ENCODE results near the gene KIF25. TPM values are rescaled to one million over a fixed set of nuclear protein-coding genes. Genes with fewer than 3 reads are reported as not detected.
"Not testable (repeated sequence)": the region's sequence is repeated elsewhere in the genome, so short reads cannot be mapped to it uniquely, and the experiment has no call there.

Gene KIF25
- total RNA-seq, 2 donors from 2014 or later: 0.34 TPM; not detected in 1

- peaks cover 2 to 6% of the 10 kb centered on the region in 2 donors for H3K36me3 Mint-ChIP-seq (ENCODE audit: insufficient read depth in 2 of 2)
- ATAC-seq (replicated peaks in 1 of 2): no peak
- no peaks in the 10 kb centered on the region for H3K27me3 Mint-ChIP-seq (ENCODE audit: low read depth)
- H3K9me3 Mint-ChIP-seq: no peaks in the 10 kb centered on the region
- peaks cover 10% of the 10 kb centered on the region for H3K4me1 Mint-ChIP-seq (ENCODE audit: low read depth)
- H3K4me3 Mint-ChIP-seq: no peak overlapping the region
- no peak overlapping the region for H3K27ac Mint-ChIP-seq
- DNase-seq: no peak
These were observed 4.3 kb upstream of the KIF25 start for GRCh38 chr6:167993169-167993568.

GRCh38 chr6:167993831-167994230 lies 3.6 kb upstream of the KIF25 start:
- no peak for ATAC-seq (replicated peaks in 1 of 2)
- no peaks in the 10 kb centered on the region for H3K9me3 Mint-ChIP-seq
- H3K27me3 Mint-ChIP-seq (ENCODE audit: low read depth): no peaks in the 10 kb centered on the region
- no peak for DNase-seq
- no peak overlapping the region for H3K27ac Mint-ChIP-seq
- peaks cover 14% of the 10 kb centered on the region for H3K4me1 Mint-ChIP-seq (ENCODE audit: low read depth)
- H3K4me3 Mint-ChIP-seq: no peak overlapping the region
- peaks cover 2 to 6% of the 10 kb centered on the region in 2 donors for H3K36me3 Mint-ChIP-seq (ENCODE audit: insufficient read depth in 2 of 2)

GRCh38 chr6:167995302-167995701 lies 2.2 kb upstream of the KIF25 start:
- Mint-ChIP-seq H3K27me3 (ENCODE audit: low read depth) (no peaks in the 10 kb centered on the region), H3K4me3 (no peak overlapping the region), H3K27ac (no peak overlapping the region), H3K9me3 (no peaks in the 10 kb centered on the region), H3K36me3 (ENCODE audit: insufficient read depth in 2 of 2) (peaks cover 3 to 8% of the 10 kb centered on the region in 2 donors), H3K4me1 (ENCODE audit: low read depth) (peaks cover 14% of the 10 kb centered on the region)
- DNase-seq (no peak), ATAC-seq (replicated peaks in 1 of 2) (no peak)

- Mint-ChIP-seq H3K36me3 (ENCODE audit: insufficient read depth in 2 of 2) (peaks cover 3 to 8% of the 10 kb centered on the region in 2 donors), H3K4me1 (ENCODE audit: low read depth) (peaks cover 14% of the 10 kb centered on the region), H3K4me3 (no peak overlapping the region), H3K9me3 (no peaks in the 10 kb centered on the region), H3K27me3 (ENCODE audit: low read depth) (no peaks in the 10 kb centered on the region), H3K27ac (no peak overlapping the region)
- ATAC-seq (replicated peaks in 1 of 2) (no peak), DNase-seq (no peak)
These were observed 1.7 kb upstream of the KIF25 start for GRCh38 chr6:167995731-167996151.

- Mint-ChIP-seq H3K4me1 (ENCODE audit: low read depth) (peaks cover 14% of the 10 kb centered on the region), H3K36me3 (ENCODE audit: insufficient read depth in 2 of 2) (peaks cover 3 to 6% of the 10 kb centered on the region in 2 donors), H3K27me3 (ENCODE audit: low read depth) (no peaks in the 10 kb centered on the region), H3K27ac (no peak overlapping the region), H3K9me3 (no peaks in the 10 kb centered on the region), H3K4me3 (peak overlapping the region in 1 of 2 donors; percentile 56)
- DNase-seq (peak in 1 of 2 donors; percentile 37), ATAC-seq (replicated peaks in 1 of 2) (peak in 1 of 2 donors; percentile 73)
These were observed 859 bp upstream of the KIF25 start for GRCh38 chr6:167996424-167997199.

GRCh38 chr6:167998215-167998614 lies 744 bp downstream of the KIF25 start:
- H3K27ac Mint-ChIP-seq: no peak overlapping the region
- DNase-seq (no peak), ATAC-seq (replicated peaks in 1 of 2) (no peak)
- no peaks in the 10 kb centered on the region for H3K9me3 Mint-ChIP-seq
- H3K27me3 Mint-ChIP-seq (ENCODE audit: low read depth): no peaks in the 10 kb centered on the region
- H3K4me1 Mint-ChIP-seq (ENCODE audit: low read depth): peaks cover 14% of the 10 kb centered on the region
- peaks cover 3 to 6% of the 10 kb centered on the region in 2 donors for H3K36me3 Mint-ChIP-seq (ENCODE audit: insufficient read depth in 2 of 2)
- H3K4me3 Mint-ChIP-seq: no peak overlapping the region

- H3K9me3 Mint-ChIP-seq: no peaks in the 10 kb centered on the region
- H3K27ac Mint-ChIP-seq: no peak overlapping the region
- ATAC-seq (replicated peaks in 1 of 2) (no peak), DNase-seq (no peak)
- H3K27me3 Mint-ChIP-seq (ENCODE audit: low read depth): no peaks in the 10 kb centered on the region
- H3K36me3 Mint-ChIP-seq (ENCODE audit: insufficient read depth in 2 of 2): peaks cover 3 to 6% of the 10 kb centered on the region in 2 donors
- H3K4me3 Mint-ChIP-seq: no peak overlapping the region
- peaks cover 14% of the 10 kb centered on the region for H3K4me1 Mint-ChIP-seq (ENCODE audit: low read depth)
These were observed 2.9 kb downstream of the KIF25 start for GRCh38 chr6:168000198-168001028.

- no peak overlapping the region for H3K4me3 Mint-ChIP-seq
- DNase-seq: no peak
- H3K27ac Mint-ChIP-seq: no peak overlapping the region
- ATAC-seq (replicated peaks in 1 of 2): no peak
- H3K36me3 Mint-ChIP-seq (ENCODE audit: insufficient read depth in 2 of 2): peaks cover 3 to 6% of the 10 kb centered on the region in 2 donors
- no peaks in the 10 kb centered on the region for H3K27me3 Mint-ChIP-seq (ENCODE audit: low read depth)
- no peaks in the 10 kb centered on the region for H3K9me3 Mint-ChIP-seq
- peaks cover 14% of the 10 kb centered on the region for H3K4me1 Mint-ChIP-seq (ENCODE audit: low read depth)
These were observed 3.5 kb downstream of the KIF25 start for GRCh38 chr6:168001029-168001332.

GRCh38 chr6:168001514-168001913 lies 4.0 kb downstream of the KIF25 start:
- not testable (repeated sequence) for ATAC-seq (replicated peaks in 1 of 2); H3K36me3 Mint-ChIP-seq (ENCODE audit: insufficient read depth in 2 of 2)

GRCh38 chr6:168002804-168003203 lies 5.3 kb downstream of the KIF25 start:
- ATAC-seq (replicated peaks in 1 of 2) (no peak), DNase-seq (no peak)
- H3K4me1 Mint-ChIP-seq (ENCODE audit: low read depth): peaks cover 7% of the 10 kb centered on the region
- no peak overlapping the region for H3K27ac Mint-ChIP-seq
- peaks cover 1 to 2% of the 10 kb centered on the region in 2 donors for H3K36me3 Mint-ChIP-seq (ENCODE audit: insufficient read depth in 2 of 2)
- no peaks in the 10 kb centered on the region for H3K27me3 Mint-ChIP-seq (ENCODE audit: low read depth)
- no peak overlapping the region for H3K4me3 Mint-ChIP-seq
- no peaks in the 10 kb centered on the region for H3K9me3 Mint-ChIP-seq

More at GRCh38 chr6:168001514-168001913, 4.0 kb downstream of the KIF25 start:
- H3K4me3 Mint-ChIP-seq; H3K27me3 Mint-ChIP-seq (ENCODE audit: low read depth); H3K9me3 Mint-ChIP-seq; H3K4me1 Mint-ChIP-seq (ENCODE audit: low read depth); DNase-seq; H3K27ac Mint-ChIP-seq: not testable (repeated sequence)

GRCh38 chr6:168004023-168004422 lies 6.6 kb downstream of the KIF25 start:
- no peak overlapping the region for H3K27ac Mint-ChIP-seq
- peaks cover 1 to 3% of the 10 kb centered on the region in 2 donors for H3K36me3 Mint-ChIP-seq (ENCODE audit: insufficient read depth in 2 of 2)
- no peak for ATAC-seq (replicated peaks in 1 of 2)
- H3K27me3 Mint-ChIP-seq (ENCODE audit: low read depth): no peaks in the 10 kb centered on the region
- DNase-seq: no peak
- H3K9me3 Mint-ChIP-seq: peaks cover 0 to 1% of the 10 kb centered on the region in 2 donors
- H3K4me1 Mint-ChIP-seq (ENCODE audit: low read depth): no peaks in the 10 kb centered on the region
- H3K4me3 Mint-ChIP-seq: no peak overlapping the region

- peaks cover 0 to 1% of the 10 kb centered on the region in 2 donors for H3K36me3 Mint-ChIP-seq (ENCODE audit: insufficient read depth in 2 of 2)
- H3K27ac Mint-ChIP-seq: no peak overlapping the region
- H3K9me3 Mint-ChIP-seq: peaks cover 0 to 1% of the 10 kb centered on the region in 2 donors
- no peak for ATAC-seq (replicated peaks in 1 of 2)
- no peak for DNase-seq
- H3K27me3 Mint-ChIP-seq (ENCODE audit: low read depth): no peaks in the 10 kb centered on the region
- no peak overlapping the region for H3K4me3 Mint-ChIP-seq
- no peaks in the 10 kb centered on the region for H3K4me1 Mint-ChIP-seq (ENCODE audit: low read depth)
These were observed 7.5 kb downstream of the KIF25 start for GRCh38 chr6:168004945-168005344.

- Mint-ChIP-seq H3K27ac (no peak overlapping the region), H3K27me3 (ENCODE audit: low read depth) (no peaks in the 10 kb centered on the region), H3K4me1 (ENCODE audit: low read depth) (no peaks in the 10 kb centered on the region), H3K9me3 (peaks cover 5 to 6% of the 10 kb centered on the region in 2 donors), H3K4me3 (no peak overlapping the region), H3K36me3 (ENCODE audit: insufficient read depth in 2 of 2) (peaks cover 1 to 2% of the 10 kb centered on the region in 2 donors)
- DNase-seq: no peak
- ATAC-seq (replicated peaks in 1 of 2): no peak
These were observed 8.3 kb downstream of the KIF25 start for GRCh38 chr6:168005796-168006195.

All from activated T-cell treated with anti-CD3 and anti-CD28 coated beads, Interleukin-2, amount 50 U/mL, for 72 hours (primary cell).